Activated CD4-positive, alpha-beta T cell treated with anti-CD3 and anti-CD28 coated beads, Interleukin-2, amount 10 ng/mL, durations not matched to agents 7 days and 5 days (primary cell): ENCODE data around the gene SASH1. TPM values are rescaled to one million over a fixed set of nuclear protein-coding genes. Genes with fewer than 3 reads are reported as not detected.

Source experiments
- CTCF ChIA-PET: fragments of 350-600 bp; sonication (Branson Sonifier 250); formaldehyde crosslinking; loops from one replicate; lab custom pipeline; 2021; ENCODE audit warnings: antibody characterized with exemption; lab: Charles Lee
- POLR2A ChIA-PET: fragments of 350-600 bp; sonication (Branson Sonifier 250); formaldehyde crosslinking; loops from one replicate; lab custom pipeline; 2021; ENCODE audit warnings: antibody characterized with exemption; lab: Charles Lee
- DNase-seq: peaks from one replicate; pipeline ENCODE4 v3.0.0-alpha.2; 2020
- H3K27ac Mint-ChIP-seq: one replicate; pipeline ENCODE4 v1.8.0; 2021; ENCODE audit warnings: mild to moderate bottlenecking, moderate library complexity, mixed read lengths
- H3K27me3 Mint-ChIP-seq: one replicate; pipeline ENCODE4 v1.8.0; 2021; ENCODE audit warnings: mixed read lengths
- H3K36me3 Mint-ChIP-seq: one replicate; pipeline ENCODE4 v1.8.0; 2021; ENCODE audit warnings: low read depth, mixed read lengths
- H3K4me1 Mint-ChIP-seq: one replicate; pipeline ENCODE4 v1.8.0; 2021; ENCODE audit warnings: mixed read lengths
- H3K4me3 Mint-ChIP-seq: one replicate; pipeline ENCODE4 v1.8.0; 2021; ENCODE audit warnings: mild to moderate bottlenecking, moderate library complexity, mixed read lengths
- H3K9me3 Mint-ChIP-seq: one replicate; pipeline ENCODE4 v1.8.0; 2021; ENCODE audit warnings: mixed read lengths
- total RNA-seq, 2 experiments: library from RNA; stranded (reverse); gene quantifications; one replicate each; pipeline ENCODE4 v1.2.3, GENCODE V29; 2021

Gene SASH1
- total RNA-seq, 2 experiments from 2014 or later, result 0.47 to 0.50 TPM

GRCh38 chr6:148404456-148405054 is 61.9 kb downstream of the SASH1 start:
- no peaks in the 10 kb centered on the region for H3K36me3 Mint-ChIP-seq
- H3K4me3 Mint-ChIP-seq, result no peak overlapping the region
- POLR2A ChIA-PET, result no interaction called here
- no peak for DNase-seq
- CTCF ChIA-PET, result no interaction called here
- H3K27ac Mint-ChIP-seq, result no peak overlapping the region
- no peaks in the 10 kb centered on the region for H3K9me3 Mint-ChIP-seq
- H3K27me3 Mint-ChIP-seq, result peaks cover 13% of the 10 kb centered on the region
- H3K4me1 Mint-ChIP-seq, result no peaks in the 10 kb centered on the region

GRCh38 chr6:148405894-148406293 is 63.3 kb downstream of the SASH1 start:
- DNase-seq, result no peak
- Mint-ChIP-seq H3K4me1 (no peaks in the 10 kb centered on the region), H3K9me3 (no peaks in the 10 kb centered on the region), H3K36me3 (no peaks in the 10 kb centered on the region), H3K4me3 (no peak overlapping the region), H3K27me3 (peaks cover 13% of the 10 kb centered on the region), H3K27ac (no peak overlapping the region)
- ChIA-PET POLR2A (no interaction called here), CTCF (no interaction called here)

GRCh38 chr6:148406579-148407371 is 64.1 kb downstream of the SASH1 start:
- no peak for DNase-seq
- POLR2A ChIA-PET, result no interaction called here
- Mint-ChIP-seq H3K4me1 (no peaks in the 10 kb centered on the region), H3K27ac (no peak overlapping the region), H3K9me3 (no peaks in the 10 kb centered on the region), H3K27me3 (peaks cover 13% of the 10 kb centered on the region), H3K36me3 (no peaks in the 10 kb centered on the region), H3K4me3 (no peak overlapping the region)
- CTCF ChIA-PET, result no interaction called here

- H3K36me3 Mint-ChIP-seq, result no peaks in the 10 kb centered on the region
- no peak for DNase-seq
- ChIA-PET CTCF (no interaction called here), POLR2A (no interaction called here)
- no peak overlapping the region for H3K27ac Mint-ChIP-seq
- no peak overlapping the region for H3K4me3 Mint-ChIP-seq
- peaks cover 13% of the 10 kb centered on the region for H3K27me3 Mint-ChIP-seq
- no peaks in the 10 kb centered on the region for H3K4me1 Mint-ChIP-seq
- H3K9me3 Mint-ChIP-seq, result no peaks in the 10 kb centered on the region
Observed at GRCh38 chr6:148407372-148407771, 64.7 kb downstream of the SASH1 start.

- ChIA-PET POLR2A (no interaction called here), CTCF (no interaction called here)
- Mint-ChIP-seq H3K27ac (no peak overlapping the region), H3K4me3 (no peak overlapping the region), H3K9me3 (no peaks in the 10 kb centered on the region), H3K36me3 (no peaks in the 10 kb centered on the region), H3K27me3 (peaks cover 10% of the 10 kb centered on the region), H3K4me1 (no peaks in the 10 kb centered on the region)
- no peak for DNase-seq
Observed at GRCh38 chr6:148413321-148414091, 70.9 kb downstream of the SASH1 start.

- Mint-ChIP-seq H3K27ac (no peak overlapping the region), H3K9me3 (no peaks in the 10 kb centered on the region), H3K4me1 (no peaks in the 10 kb centered on the region), H3K4me3 (no peak overlapping the region), H3K27me3 (peaks cover 14% of the 10 kb centered on the region), H3K36me3 (no peaks in the 10 kb centered on the region)
- POLR2A ChIA-PET, result no interaction called here
- no peak for DNase-seq
- CTCF ChIA-PET, result no interaction called here
Observed at GRCh38 chr6:148414092-148414489, 71.5 kb downstream of the SASH1 start.

GRCh38 chr6:148414836-148415235 is 72.2 kb downstream of the SASH1 start:
- Mint-ChIP-seq H3K4me1 (no peaks in the 10 kb centered on the region), H3K36me3 (no peaks in the 10 kb centered on the region), H3K4me3 (no peak overlapping the region), H3K9me3 (no peaks in the 10 kb centered on the region), H3K27me3 (peaks cover 14% of the 10 kb centered on the region), H3K27ac (no peak overlapping the region)
- DNase-seq, result no peak
- ChIA-PET POLR2A (no interaction called here), CTCF (no interaction called here)

GRCh38 chr6:148415511-148416260 is 73.0 kb downstream of the SASH1 start:
- POLR2A ChIA-PET, result no interaction called here
- H3K4me3 Mint-ChIP-seq, result no peak overlapping the region
- CTCF ChIA-PET, result no interaction called here
- no peaks in the 10 kb centered on the region for H3K4me1 Mint-ChIP-seq
- H3K27me3 Mint-ChIP-seq, result peaks cover 14% of the 10 kb centered on the region
- no peak for DNase-seq
- no peaks in the 10 kb centered on the region for H3K36me3 Mint-ChIP-seq
- no peak overlapping the region for H3K27ac Mint-ChIP-seq
- H3K9me3 Mint-ChIP-seq, result no peaks in the 10 kb centered on the region

- Mint-ChIP-seq H3K4me1 (no peaks in the 10 kb centered on the region), H3K27ac (no peak overlapping the region), H3K4me3 (no peak overlapping the region), H3K9me3 (no peaks in the 10 kb centered on the region), H3K36me3 (no peaks in the 10 kb centered on the region), H3K27me3 (peaks cover 14% of the 10 kb centered on the region)
- ChIA-PET CTCF (interaction anchor here (0.6 kb wide), 1 partner anchor 26 kb away, joined by 4 read pairs; no protein-coding TSS in a partner anchor), POLR2A (no interaction called here)
- no peak for DNase-seq
Observed at GRCh38 chr6:148416330-148416965, 73.8 kb downstream of the SASH1 start.

- H3K27me3 Mint-ChIP-seq, result peaks cover 14% of the 10 kb centered on the region
- ChIA-PET CTCF (no interaction called here), POLR2A (no interaction called here)
- H3K36me3 Mint-ChIP-seq, result no peaks in the 10 kb centered on the region
- no peak overlapping the region for H3K4me3 Mint-ChIP-seq
- no peak for DNase-seq
- H3K27ac Mint-ChIP-seq, result no peak overlapping the region
- no peaks in the 10 kb centered on the region for H3K4me1 Mint-ChIP-seq
- no peaks in the 10 kb centered on the region for H3K9me3 Mint-ChIP-seq
Observed at GRCh38 chr6:148417045-148417444, 74.4 kb downstream of the SASH1 start.

GRCh38 chr6:148419430-148419829 is 76.8 kb downstream of the SASH1 start:
- H3K4me1 Mint-ChIP-seq, result no peaks in the 10 kb centered on the region
- H3K9me3 Mint-ChIP-seq, result no peaks in the 10 kb centered on the region
- peaks cover 9% of the 10 kb centered on the region for H3K27me3 Mint-ChIP-seq
- ChIA-PET POLR2A (no interaction called here), CTCF (no interaction called here)
- DNase-seq, result no peak
- no peak overlapping the region for H3K4me3 Mint-ChIP-seq
- H3K36me3 Mint-ChIP-seq, result no peaks in the 10 kb centered on the region
- no peak overlapping the region for H3K27ac Mint-ChIP-seq

GRCh38 chr6:148422085-148422484 is 79.4 kb downstream of the SASH1 start:
- ChIA-PET CTCF (no interaction called here), POLR2A (no interaction called here)
- Mint-ChIP-seq H3K9me3 (no peaks in the 10 kb centered on the region), H3K27ac (no peak overlapping the region), H3K36me3 (no peaks in the 10 kb centered on the region), H3K4me3 (no peak overlapping the region), H3K4me1 (peaks cover 5% of the 10 kb centered on the region), H3K27me3 (peaks cover 9% of the 10 kb centered on the region)
- no peak for DNase-seq
